H1 (cell line): ENCODE data around the gene LRRC27. TPM values are rescaled to one million over a fixed set of nuclear protein-coding genes. Genes with fewer than 3 reads are reported as not detected.

ENCODE experiments used
- MAFK ChIP-seq: IDR thresholded peaks from 2 replicates; pipeline ENCODE4 v1.6.1; 2012; ENCODE audit warnings: low read depth, mild to moderate bottlenecking, improper control_type of control experiment, low read length
- polyA plus RNA-seq, 7 experiments: library from polyadenylated mRNA; depleted of rRNA in 3 of 7; stranded (reverse) in 5 of 7; unstranded in 2 of 7; fragments of >200 nt in 5 of 7; fragments of 200-250 nt in 2 of 7; gene quantifications; 1 replicate in 5 of 7; 2 replicates in 1 of 7; 4 replicates in 1 of 7; pipeline versions ENCODE4 v1.2.1 to v1.2.3, GENCODE V29; 2011 to 2013; ENCODE audit warnings: missing spikeins in 2 of 7, mixed read lengths in 2 of 7
- total RNA-seq: library from RNA; stranded (reverse); fragmentation: NEBNext Ultra II Directional; extraction: Animal tissue kit (Norgen Biotek cat#: 25700); gene quantifications from 2 replicates; pipeline ENCODE4 v1.2.1, GENCODE V29; 2021

LRRC27 gene
- total and polyA plus RNA-seq, 2 of the 8 experiments (the other 6 are each of a cell fraction or from before 2014, with no cell fraction given) = 1.2 to 3.8 TPM

DNA sequence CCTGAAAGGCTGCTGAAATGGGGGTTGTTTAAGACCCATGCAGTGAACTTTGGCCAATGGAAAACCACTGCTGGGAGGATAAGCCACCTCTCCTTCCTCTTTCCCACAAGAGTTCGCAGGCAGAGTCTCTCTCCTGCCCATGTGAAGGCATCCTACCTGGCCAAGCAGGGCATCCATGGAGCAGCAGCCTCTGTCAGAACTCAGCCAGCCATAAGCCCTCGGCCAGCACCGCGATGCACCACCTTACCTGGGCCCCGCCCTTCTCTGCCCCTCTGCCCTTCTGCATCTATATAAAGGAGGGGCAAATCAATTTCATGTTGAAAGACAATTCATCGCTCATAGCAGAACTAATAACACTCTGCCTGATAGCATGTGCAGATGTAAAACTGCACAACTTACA lies 18.1 kb upstream of the LRRC27 start (continued):
- TF ChIP-seq MAFK = no peak
